ENCODE data around the gene ATP6V1B1. TPM values are rescaled to one million over a fixed set of nuclear protein-coding genes. Genes with fewer than 3 reads are reported as not detected.

ATP6V1B1 gene
- total and polyA plus RNA-seq, 4 donors = not detected

DNA sequence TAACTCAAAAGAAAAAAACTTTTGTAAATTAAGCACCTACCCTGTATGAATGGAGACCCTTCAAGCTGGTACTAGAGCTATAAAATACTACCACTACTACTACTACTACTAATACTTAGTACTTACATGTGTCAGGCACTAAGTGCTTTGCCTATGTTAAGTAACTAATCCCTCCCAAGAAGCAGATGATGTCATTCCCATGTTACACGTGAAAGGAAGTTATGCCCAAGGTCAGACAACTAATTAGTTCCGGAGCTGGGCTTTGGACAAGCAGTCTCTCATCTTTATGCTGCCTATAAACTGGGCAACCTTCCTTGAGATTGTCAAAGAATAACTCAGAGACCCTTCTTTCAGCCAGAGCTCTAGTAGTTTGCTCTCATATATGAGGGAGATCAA lies 13.9 kb upstream of the ATP6V1B1 start:
- WGBS = 39% methylated on average over 2 of the region's 2 CpGs
- DNase-seq (ENCODE audit: low spot score) = no peak
- no peak overlapping the region for H3K9ac ChIP-seq (ENCODE audit: low read depth in 1 of 2, low read length in 2 of 2)
- TF ChIP-seq, protein P1, sequence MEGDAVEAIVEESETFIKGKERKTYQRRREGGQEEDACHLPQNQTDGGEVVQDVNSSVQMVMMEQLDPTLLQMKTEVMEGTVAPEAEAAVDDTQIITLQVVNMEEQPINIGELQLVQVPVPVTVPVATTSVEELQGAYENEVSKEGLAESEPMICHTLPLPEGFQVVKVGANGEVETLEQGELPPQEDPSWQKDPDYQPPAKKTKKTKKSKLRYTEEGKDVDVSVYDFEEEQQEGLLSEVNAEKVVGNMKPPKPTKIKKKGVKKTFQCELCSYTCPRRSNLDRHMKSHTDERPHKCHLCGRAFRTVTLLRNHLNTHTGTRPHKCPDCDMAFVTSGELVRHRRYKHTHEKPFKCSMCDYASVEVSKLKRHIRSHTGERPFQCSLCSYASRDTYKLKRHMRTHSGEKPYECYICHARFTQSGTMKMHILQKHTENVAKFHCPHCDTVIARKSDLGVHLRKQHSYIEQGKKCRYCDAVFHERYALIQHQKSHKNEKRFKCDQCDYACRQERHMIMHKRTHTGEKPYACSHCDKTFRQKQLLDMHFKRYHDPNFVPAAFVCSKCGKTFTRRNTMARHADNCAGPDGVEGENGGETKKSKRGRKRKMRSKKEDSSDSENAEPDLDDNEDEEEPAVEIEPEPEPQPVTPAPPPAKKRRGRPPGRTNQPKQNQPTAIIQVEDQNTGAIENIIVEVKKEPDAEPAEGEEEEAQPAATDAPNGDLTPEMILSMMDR (IDR thresholded peaks at IDR 0.05; ENCODE audit: low read depth, low read length, missing input control) = no peak
- TF ChIP-seq FOXA2 (IDR thresholded peaks at IDR 0.05) = no peak
- TF ChIP-seq, protein P2, sequence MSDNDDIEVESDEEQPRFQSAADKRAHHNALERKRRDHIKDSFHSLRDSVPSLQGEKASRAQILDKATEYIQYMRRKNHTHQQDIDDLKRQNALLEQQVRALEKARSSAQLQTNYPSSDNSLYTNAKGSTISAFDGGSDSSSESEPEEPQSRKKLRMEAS (IDR thresholded peaks at IDR 0.05) = no peak
- TF ChIP-seq HNF4A (conservative IDR thresholded peaks at IDR 0.05) = no peak
- no peak for TF ChIP-seq RXRA (IDR thresholded peaks at IDR 0.05)
- TF ChIP-seq FOXA1 (IDR thresholded peaks at IDR 0.05) = no peak
- TF ChIP-seq TAF1 (conservative IDR thresholded peaks at IDR 0.05) = no peak
- TF ChIP-seq SP1 (IDR thresholded peaks at IDR 0.05) = no peak
- no peak for TF ChIP-seq GABPA (IDR thresholded peaks at IDR 0.05 in 1 of 2, conservative IDR thresholded peaks at IDR 0.05 in 1 of 2)
- TF ChIP-seq, protein P3, sequence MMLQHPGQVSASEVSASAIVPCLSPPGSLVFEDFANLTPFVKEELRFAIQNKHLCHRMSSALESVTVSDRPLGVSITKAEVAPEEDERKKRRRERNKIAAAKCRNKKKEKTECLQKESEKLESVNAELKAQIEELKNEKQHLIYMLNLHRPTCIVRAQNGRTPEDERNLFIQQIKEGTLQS (IDR thresholded peaks at IDR 0.05) = no peak
- H3K4me3 ChIP-seq (ENCODE audit: low read depth in 1 of 3, low read length in 3 of 3) = no peak overlapping the region
- H3K27ac ChIP-seq (ENCODE audit: low read depth in 1 of 2, low read length in 2 of 2) = no peak overlapping the region
- peaks cover 0 to 3% (median 0%) of the 10 kb centered on the region in 4 donors for H3K27me3 ChIP-seq (ENCODE audit: control insufficient read depth in 4 of 4, insufficient read depth in 4 of 4, low read length in 3 of 4)
- no peaks in the 10 kb centered on the region for H3K9me3 ChIP-seq (ENCODE audit: control insufficient read depth in 4 of 4, low read length in 3 of 4)
- no peaks in the 10 kb centered on the region for H3K36me3 ChIP-seq (ENCODE audit: control insufficient read depth in 4 of 4, insufficient read depth in 3 of 4, low read depth in 1 of 4, low read length in 3 of 4)
- no peaks in the 10 kb centered on the region for H3K4me1 ChIP-seq (ENCODE audit: control insufficient read depth in 4 of 4, insufficient read depth in 4 of 4, low read length in 3 of 4)

DNA sequence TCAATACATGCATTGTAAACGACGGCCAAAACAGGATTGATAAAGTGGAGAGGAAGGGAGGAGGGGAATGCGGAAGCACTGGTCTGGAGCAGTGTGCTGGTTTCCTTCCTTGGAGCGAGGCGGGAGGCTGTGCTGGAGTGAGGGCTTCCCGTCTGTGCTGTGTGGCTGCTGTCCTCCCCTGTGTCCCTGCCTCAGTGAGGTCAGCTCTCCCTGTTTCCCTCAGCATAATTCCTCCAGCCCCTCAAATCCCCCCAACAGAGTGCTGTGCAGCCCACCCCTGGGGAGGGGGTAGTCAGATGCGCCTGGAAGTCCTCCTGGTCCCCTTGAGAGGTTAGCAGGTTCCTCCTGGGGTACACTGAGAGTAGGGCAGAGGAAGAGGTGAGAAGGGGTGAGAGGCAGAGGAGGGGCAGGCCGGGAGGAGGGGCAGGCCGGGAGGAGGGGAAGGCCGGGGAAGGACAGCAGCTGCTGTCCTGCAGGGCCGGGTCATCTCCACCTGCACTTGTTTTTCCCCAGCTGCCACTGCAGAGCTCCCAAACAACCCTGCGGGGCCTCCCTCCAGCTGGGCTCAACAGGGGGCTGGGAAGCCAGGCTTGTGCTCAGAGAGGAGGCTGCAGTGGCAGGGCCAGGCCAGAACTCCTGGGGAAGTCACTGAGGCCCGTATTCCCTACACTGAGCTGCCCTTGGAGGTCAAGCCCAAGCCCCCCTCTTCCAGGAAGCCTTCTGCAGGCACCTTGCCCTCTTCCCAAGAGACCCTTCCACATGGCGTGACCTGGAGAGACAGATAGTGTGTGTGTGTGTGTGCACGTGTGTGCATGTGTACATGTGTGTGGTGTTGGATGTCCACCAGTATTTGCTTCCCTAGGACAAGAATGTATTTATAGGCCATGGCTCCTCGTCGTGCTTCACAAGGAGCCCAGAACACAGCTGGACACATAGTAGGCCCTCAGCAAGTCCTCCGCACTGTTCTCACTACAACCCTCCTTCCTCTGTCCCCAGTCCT lies 13.2 kb upstream of the ATP6V1B1 start:
- WGBS = 74% methylated on average over 18 of the region's 18 CpGs
- DNase-seq (ENCODE audit: low spot score) = no peak
- no peaks in the 10 kb centered on the region for H3K9me3 ChIP-seq (ENCODE audit: control insufficient read depth in 4 of 4, low read length in 3 of 4)

More for the DNA sequence above, 13.2 kb upstream of the ATP6V1B1 start:
- Histone ChIP-seq H3K9ac (ENCODE audit: low read depth in 1 of 2, low read length in 2 of 2) (no peak overlapping the region), H3K27ac (ENCODE audit: low read depth in 1 of 2, low read length in 2 of 2) (no peak overlapping the region), H3K4me3 (ENCODE audit: low read depth in 1 of 3, low read length in 3 of 3) (no peak overlapping the region), H3K27me3 (ENCODE audit: control insufficient read depth in 4 of 4, insufficient read depth in 4 of 4, low read length in 3 of 4) (peaks cover 0 to 3% (median 0%) of the 10 kb centered on the region in 4 donors), H3K36me3 (ENCODE audit: control insufficient read depth in 4 of 4, insufficient read depth in 3 of 4, low read depth in 1 of 4, low read length in 3 of 4) (no peaks in the 10 kb centered on the region), H3K4me1 (ENCODE audit: control insufficient read depth in 4 of 4, insufficient read depth in 4 of 4, low read length in 3 of 4) (no peaks in the 10 kb centered on the region)
- TF ChIP-seq FOXA2 (IDR thresholded peaks at IDR 0.05) (no peak), SP1 (IDR thresholded peaks at IDR 0.05) (no peak), JUND (IDR thresholded peaks at IDR 0.05) (no peak), HNF4G (IDR thresholded peaks at IDR 0.05) (no peak), TAF1 (conservative IDR thresholded peaks at IDR 0.05) (no peak), YY1 (IDR thresholded peaks at IDR 0.05) (no peak), NR2F2 (IDR thresholded peaks at IDR 0.05) (no peak), HNF4A (conservative IDR thresholded peaks at IDR 0.05) (no peak), RXRA (IDR thresholded peaks at IDR 0.05) (no peak), RAD21 (IDR thresholded peaks at IDR 0.05) (no peak), FOXA1 (IDR thresholded peaks at IDR 0.05) (no peak), GABPA (IDR thresholded peaks at IDR 0.05 in 1 of 2, conservative IDR thresholded peaks at IDR 0.05 in 1 of 2) (no peak)
- TF ChIP-seq, protein P3 (IDR thresholded peaks at IDR 0.05) = no peak
- TF ChIP-seq, protein P4, sequence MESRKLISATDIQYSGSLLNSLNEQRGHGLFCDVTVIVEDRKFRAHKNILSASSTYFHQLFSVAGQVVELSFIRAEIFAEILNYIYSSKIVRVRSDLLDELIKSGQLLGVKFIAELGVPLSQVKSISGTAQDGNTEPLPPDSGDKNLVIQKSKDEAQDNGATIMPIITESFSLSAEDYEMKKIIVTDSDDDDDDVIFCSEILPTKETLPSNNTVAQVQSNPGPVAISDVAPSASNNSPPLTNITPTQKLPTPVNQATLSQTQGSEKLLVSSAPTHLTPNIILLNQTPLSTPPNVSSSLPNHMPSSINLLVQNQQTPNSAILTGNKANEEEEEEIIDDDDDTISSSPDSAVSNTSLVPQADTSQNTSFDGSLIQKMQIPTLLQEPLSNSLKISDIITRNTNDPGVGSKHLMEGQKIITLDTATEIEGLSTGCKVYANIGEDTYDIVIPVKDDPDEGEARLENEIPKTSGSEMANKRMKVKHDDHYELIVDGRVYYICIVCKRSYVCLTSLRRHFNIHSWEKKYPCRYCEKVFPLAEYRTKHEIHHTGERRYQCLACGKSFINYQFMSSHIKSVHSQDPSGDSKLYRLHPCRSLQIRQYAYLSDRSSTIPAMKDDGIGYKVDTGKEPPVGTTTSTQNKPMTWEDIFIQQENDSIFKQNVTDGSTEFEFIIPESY (IDR thresholded peaks at IDR 0.05) = no peak
- TF ChIP-seq, protein P1 (IDR thresholded peaks at IDR 0.05; ENCODE audit: low read depth, low read length, missing input control) = no peak
- TF ChIP-seq, protein P2 (IDR thresholded peaks at IDR 0.05) = no peak

All from liver (tissue), 9 donors.